Measurements from ENCODE around the gene GLT8D1. TPM values are rescaled to one million over a fixed set of nuclear protein-coding genes. Genes with fewer than 3 reads are reported as not detected.
"Not testable (repeated sequence)": the region's sequence is repeated elsewhere in the genome, so short reads cannot be mapped to it uniquely, and the experiment has no call there.

The GLT8D1 gene
- total and polyA plus RNA-seq, 3 experiments from 2014 or later: 34.9 to 60.0 (median 42.4) TPM

GRCh38 chr3:52683611-52684010 lies 22.0 kb downstream of the GLT8D1 start:
- peak overlapping the region in 4 of 7 donors; percentile 49 to 90 (median 84) for H3K4me3 Mint-ChIP-seq
- H3K4me1 ChIP-seq (ENCODE audit: insufficient read depth, low read length): peaks cover 38% of the 10 kb centered on the region
- H3K27me3 Mint-ChIP-seq: no peaks in the 10 kb centered on the region
- DNase-seq: no peak
- ChIA-PET POLR2A (interaction anchor here (0.7 kb wide), 1 partner anchor 21 kb away, joined by 3 read pairs; no protein-coding TSS in a partner anchor), CTCF (no interaction called here)
- H3K27me3 ChIP-seq (ENCODE audit: insufficient read depth, low read length, poor library complexity, severe bottlenecking): no peaks in the 10 kb centered on the region
- H3K36me3 Mint-ChIP-seq: peaks cover 4 to 65% (median 7%) of the 10 kb centered on the region in 3 donors
- H3K4me1 Mint-ChIP-seq: peaks cover 57 to 84% (median 79%) of the 10 kb centered on the region in 3 donors
- no peak overlapping the region for H3K27ac ChIP-seq (ENCODE audit: low read depth, low read length)
- H3K4me3 ChIP-seq (ENCODE audit: low read length): no peak overlapping the region
- H3K27ac Mint-ChIP-seq: peak overlapping the region in 5 of 8 donors; percentile 26 to 98 (median 63)
- peaks cover 32% of the 10 kb centered on the region for H3K36me3 ChIP-seq (ENCODE audit: insufficient read depth, low read length)
- H3K9me3 Mint-ChIP-seq: no peaks in the 10 kb centered on the region
- no peaks in the 10 kb centered on the region for H3K9me3 ChIP-seq (ENCODE audit: low read length)

GRCh38 chr3:52682016-52682415 lies 23.6 kb downstream of the GLT8D1 start:
- Mint-ChIP-seq H3K4me1 (peaks cover 55 to 73% (median 69%) of the 10 kb centered on the region in 3 donors), H3K27ac (peak overlapping the region in 7 of 8 donors; percentile 37 to 79 (median 54)), H3K27me3 (no peaks in the 10 kb centered on the region), H3K36me3 (peaks cover 7 to 62% (median 11%) of the 10 kb centered on the region in 3 donors), H3K9me3 (no peaks in the 10 kb centered on the region), H3K4me3 (peak overlapping the region in 2 of 7 donors; percentile 9 to 75)
- no peak for DNase-seq
- Histone ChIP-seq H3K36me3 (ENCODE audit: insufficient read depth, low read length) (peaks cover 23% of the 10 kb centered on the region), H3K9me3 (ENCODE audit: low read length) (no peaks in the 10 kb centered on the region), H3K27ac (ENCODE audit: low read depth, low read length) (no peak overlapping the region), H3K4me1 (ENCODE audit: insufficient read depth, low read length) (peaks cover 35% of the 10 kb centered on the region), H3K27me3 (ENCODE audit: insufficient read depth, low read length, poor library complexity, severe bottlenecking) (no peaks in the 10 kb centered on the region), H3K4me3 (ENCODE audit: low read length) (no peak overlapping the region)
- ChIA-PET POLR2A (no interaction called here), CTCF (interaction anchor here (0.7 kb wide), 1 partner anchor 51 kb away, joined by 3 read pairs; no protein-coding TSS in a partner anchor)

GRCh38 chr3:52681596-52681995 lies 24.0 kb downstream of the GLT8D1 start:
- Histone ChIP-seq H3K9me3 (ENCODE audit: low read length) (no peaks in the 10 kb centered on the region), H3K4me1 (ENCODE audit: insufficient read depth, low read length) (peaks cover 31% of the 10 kb centered on the region), H3K27me3 (ENCODE audit: insufficient read depth, low read length, poor library complexity, severe bottlenecking) (no peaks in the 10 kb centered on the region), H3K27ac (ENCODE audit: low read depth, low read length) (peak overlapping the region; percentile 45), H3K36me3 (ENCODE audit: insufficient read depth, low read length) (peaks cover 26% of the 10 kb centered on the region), H3K4me3 (ENCODE audit: low read length) (no peak overlapping the region)
- H3K27me3 Mint-ChIP-seq: no peaks in the 10 kb centered on the region
- H3K9me3 Mint-ChIP-seq: no peaks in the 10 kb centered on the region
- no peak for DNase-seq
- H3K36me3 Mint-ChIP-seq: peaks cover 7 to 62% (median 15%) of the 10 kb centered on the region in 3 donors
- H3K4me1 Mint-ChIP-seq: peaks cover 54 to 72% (median 67%) of the 10 kb centered on the region in 3 donors
- CTCF ChIA-PET: interaction anchor here (0.7 kb wide), 1 partner anchor 50 kb away, joined by 3 read pairs; no protein-coding TSS in a partner anchor
- H3K4me3 Mint-ChIP-seq: peak overlapping the region in 1 of 7 donors; percentile 75
- POLR2A ChIA-PET: no interaction called here
- H3K27ac Mint-ChIP-seq: peak overlapping the region in 7 of 8 donors; percentile 37 to 83 (median 59)

- CTCF ChIA-PET: no interaction called here
- Histone ChIP-seq H3K27me3 (ENCODE audit: insufficient read depth, low read length, poor library complexity, severe bottlenecking) (no peaks in the 10 kb centered on the region), H3K27ac (ENCODE audit: low read depth, low read length) (no peak overlapping the region), H3K4me1 (ENCODE audit: insufficient read depth, low read length) (peaks cover 23% of the 10 kb centered on the region), H3K4me3 (ENCODE audit: low read length) (no peak overlapping the region), H3K9me3 (ENCODE audit: low read length) (no peaks in the 10 kb centered on the region), H3K36me3 (ENCODE audit: insufficient read depth, low read length) (peaks cover 40% of the 10 kb centered on the region)
- Mint-ChIP-seq H3K27ac (peak overlapping the region in 6 of 8 donors; percentile 5 to 79 (median 42)), H3K27me3 (no peaks in the 10 kb centered on the region), H3K4me3 (no peak overlapping the region), H3K36me3 (peaks cover 7 to 64% (median 23%) of the 10 kb centered on the region in 3 donors), H3K4me1 (peaks cover 43 to 71% (median 63%) of the 10 kb centered on the region in 3 donors), H3K9me3 (no peaks in the 10 kb centered on the region)
- POLR2A ChIA-PET: no interaction called here
- DNase-seq: no peak
These were observed 25.8 kb downstream of the GLT8D1 start for GRCh38 chr3:52679811-52680210.

- no peak overlapping the region for H3K27ac ChIP-seq (ENCODE audit: low read depth, low read length)
- CTCF ChIA-PET: interaction anchor here (2.0 kb wide), 1 partner anchor 14 kb away, joined by 5 read pairs; no protein-coding TSS in a partner anchor
- Mint-ChIP-seq H3K4me1 (peaks cover 37 to 66% (median 57%) of the 10 kb centered on the region in 3 donors), H3K27me3 (no peaks in the 10 kb centered on the region), H3K36me3 (peaks cover 7 to 66% (median 23%) of the 10 kb centered on the region in 3 donors), H3K4me3 (no peak overlapping the region), H3K27ac (peak overlapping the region in 4 of 8 donors; percentile 14 to 39 (median 30)), H3K9me3 (no peaks in the 10 kb centered on the region)
- no peak for DNase-seq
- H3K4me3 ChIP-seq (ENCODE audit: low read length): no peak overlapping the region
- H3K36me3 ChIP-seq (ENCODE audit: insufficient read depth, low read length): peaks cover 41% of the 10 kb centered on the region
- POLR2A ChIA-PET: no interaction called here
- H3K9me3 ChIP-seq (ENCODE audit: low read length): no peaks in the 10 kb centered on the region
- peaks cover 16% of the 10 kb centered on the region for H3K4me1 ChIP-seq (ENCODE audit: insufficient read depth, low read length)
- H3K27me3 ChIP-seq (ENCODE audit: insufficient read depth, low read length, poor library complexity, severe bottlenecking): no peaks in the 10 kb centered on the region
These were observed 26.4 kb downstream of the GLT8D1 start for GRCh38 chr3:52679199-52679538.

GRCh38 chr3:52678265-52679198 lies 27.1 kb downstream of the GLT8D1 start:
- H3K9me3 ChIP-seq (ENCODE audit: low read length): no peaks in the 10 kb centered on the region
- Mint-ChIP-seq H3K27me3 (no peaks in the 10 kb centered on the region), H3K27ac (peak overlapping the region in 5 of 8 donors; percentile 38 to 78 (median 42)), H3K9me3 (no peaks in the 10 kb centered on the region), H3K36me3 (peaks cover 7 to 67% (median 23%) of the 10 kb centered on the region in 3 donors), H3K4me1 (peaks cover 33 to 59% (median 50%) of the 10 kb centered on the region in 3 donors), H3K4me3 (peak overlapping the region in 1 of 7 donors; percentile 59)
- CTCF ChIA-PET: interaction anchor here (2.0 kb wide), 1 partner anchor 14 kb away, joined by 5 read pairs; no protein-coding TSS in a partner anchor
- POLR2A ChIA-PET: no interaction called here
- no peak overlapping the region for H3K27ac ChIP-seq (ENCODE audit: low read depth, low read length)
- peaks cover 10% of the 10 kb centered on the region for H3K4me1 ChIP-seq (ENCODE audit: insufficient read depth, low read length)
- peaks cover 41% of the 10 kb centered on the region for H3K36me3 ChIP-seq (ENCODE audit: insufficient read depth, low read length)
- no peaks in the 10 kb centered on the region for H3K27me3 ChIP-seq (ENCODE audit: insufficient read depth, low read length, poor library complexity, severe bottlenecking)
- no peak overlapping the region for H3K4me3 ChIP-seq (ENCODE audit: low read length)
- DNase-seq: no peak

- H3K9me3 Mint-ChIP-seq; DNase-seq; CTCF ChIA-PET; H3K27ac ChIP-seq (ENCODE audit: low read depth, low read length); H3K4me3 ChIP-seq (ENCODE audit: low read length); H3K4me1 ChIP-seq (ENCODE audit: insufficient read depth, low read length); H3K9me3 ChIP-seq (ENCODE audit: low read length); POLR2A ChIA-PET; H3K27me3 Mint-ChIP-seq; H3K4me3 Mint-ChIP-seq; H3K27me3 ChIP-seq (ENCODE audit: insufficient read depth, low read length, poor library complexity, severe bottlenecking): not testable (repeated sequence)
- Mint-ChIP-seq H3K27ac (peak overlapping the region in 1 of 8 donors; percentile 21), H3K36me3 (peaks cover 7 to 74% (median 24%) of the 10 kb centered on the region in 3 donors), H3K4me1 (peaks cover 31 to 52% (median 44%) of the 10 kb centered on the region in 3 donors)
- H3K36me3 ChIP-seq (ENCODE audit: insufficient read depth, low read length): peaks cover 40% of the 10 kb centered on the region
These were observed 29.4 kb downstream of the GLT8D1 start for GRCh38 chr3:52676201-52676600.

GRCh38 chr3:52671676-52672075 lies 33.9 kb downstream of the GLT8D1 start:
- ChIA-PET CTCF (interaction anchor here (1.3 kb wide), 1 partner anchor 21 kb away, joined by 3 read pairs; no protein-coding TSS in a partner anchor), POLR2A (no interaction called here)
- H3K36me3 ChIP-seq (ENCODE audit: insufficient read depth, low read length): peaks cover 16% of the 10 kb centered on the region

More at GRCh38 chr3:52671676-52672075, 33.9 kb downstream of the GLT8D1 start:
- H3K4me1 Mint-ChIP-seq: peaks cover 34 to 48% (median 37%) of the 10 kb centered on the region in 3 donors
- Histone ChIP-seq H3K27ac (ENCODE audit: low read depth, low read length) (peak overlapping the region; percentile 45), H3K4me3 (ENCODE audit: low read length) (no peak overlapping the region), H3K27me3 (ENCODE audit: insufficient read depth, low read length, poor library complexity, severe bottlenecking) (no peaks in the 10 kb centered on the region), H3K4me1 (ENCODE audit: insufficient read depth, low read length) (peaks cover 13% of the 10 kb centered on the region), H3K9me3 (ENCODE audit: low read length) (no peaks in the 10 kb centered on the region)
- peak overlapping the region in 2 of 7 donors; percentile 12 to 61 for H3K4me3 Mint-ChIP-seq
- H3K27ac Mint-ChIP-seq: peak overlapping the region; percentile 29 to 95 (median 88)
- peaks cover 0 to 63% (median 18%) of the 10 kb centered on the region in 3 donors for H3K36me3 Mint-ChIP-seq
- H3K9me3 Mint-ChIP-seq: no peaks in the 10 kb centered on the region
- DNase-seq: no peak
- H3K27me3 Mint-ChIP-seq: no peaks in the 10 kb centered on the region
